ENCODE measurements around the gene B3GAT1. TPM values are rescaled to one million over a fixed set of nuclear protein-coding genes. Genes with fewer than 3 reads are reported as not detected.

The B3GAT1 gene
- polyA plus RNA-seq, 1 of the 3 experiments (the other 2 are of a cell fraction), result 0.15 TPM

DNA sequence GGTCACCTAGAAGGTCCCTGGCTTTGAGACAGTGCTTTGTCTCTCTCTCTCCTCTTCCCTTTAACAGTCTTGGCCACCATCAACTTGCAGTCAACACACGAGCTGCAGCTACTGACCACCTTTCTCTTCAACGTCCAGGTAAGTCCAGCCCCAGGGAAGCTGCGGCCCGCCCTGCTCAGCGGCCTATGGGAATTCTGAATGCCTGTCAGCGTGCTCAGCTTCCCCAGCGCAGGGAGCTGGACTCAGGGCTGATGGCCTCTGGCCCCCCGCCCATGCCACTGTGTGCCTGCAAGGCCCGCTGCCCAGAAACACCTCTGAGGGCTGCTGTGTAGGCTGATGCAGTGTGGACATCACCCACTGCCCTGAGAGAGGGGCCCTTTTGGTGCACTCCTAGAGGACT is 47.8 kb downstream of the B3GAT1 start:
- TF ChIP-seq NRF1 (IDR thresholded peaks at IDR 0.05; ENCODE audit: low read depth, low read length) (no peak), NFIC (IDR thresholded peaks at IDR 0.05; ENCODE audit: borderline replicate concordance) (no peak), CHD2 (IDR thresholded peaks at IDR 0.05; ENCODE audit: low read length, partially characterized antibody) (no peak), TAF1 (IDR thresholded peaks at IDR 0.05; ENCODE audit: borderline replicate concordance, low read depth, low read length) (no peak), SMC3 (IDR thresholded peaks at IDR 0.05; ENCODE audit: low read depth, low read length) (no peak), EZH2phosphoT487 (IDR thresholded peaks at IDR 0.05; ENCODE audit: borderline replicate concordance, low read depth) (no peak), GATA2 (CRISPR knock-in tag; IDR thresholded peaks at IDR 0.05) (no peak), USF2 (IDR thresholded peaks at IDR 0.05; ENCODE audit: borderline replicate concordance, low read depth, low read length) (no peak), RXRA (IDR thresholded peaks at IDR 0.05; ENCODE audit: borderline replicate concordance, low read depth) (no peak), SIN3A (IDR thresholded peaks at IDR 0.05; ENCODE audit: borderline replicate concordance, low read depth, low read length) (no peak), ZBTB33 (IDR thresholded peaks at IDR 0.05; ENCODE audit: borderline replicate concordance, low read depth) (no peak), EP300 (IDR thresholded peaks at IDR 0.05; ENCODE audit: borderline replicate concordance in 1 of 2, low read depth in 1 of 2, low read length in 1 of 2) (no peak), CTCF (IDR thresholded peaks at IDR 0.05) (no peak)
- TF ChIP-seq, protein P1, sequence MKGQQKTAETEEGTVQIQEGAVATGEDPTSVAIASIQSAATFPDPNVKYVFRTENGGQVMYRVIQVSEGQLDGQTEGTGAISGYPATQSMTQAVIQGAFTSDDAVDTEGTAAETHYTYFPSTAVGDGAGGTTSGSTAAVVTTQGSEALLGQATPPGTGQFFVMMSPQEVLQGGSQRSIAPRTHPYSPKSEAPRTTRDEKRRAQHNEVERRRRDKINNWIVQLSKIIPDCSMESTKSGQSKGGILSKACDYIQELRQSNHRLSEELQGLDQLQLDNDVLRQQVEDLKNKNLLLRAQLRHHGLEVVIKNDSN (IDR thresholded peaks at IDR 0.05; ENCODE audit: borderline replicate concordance, low read depth), result no peak
- TF ChIP-seq, protein P2, sequence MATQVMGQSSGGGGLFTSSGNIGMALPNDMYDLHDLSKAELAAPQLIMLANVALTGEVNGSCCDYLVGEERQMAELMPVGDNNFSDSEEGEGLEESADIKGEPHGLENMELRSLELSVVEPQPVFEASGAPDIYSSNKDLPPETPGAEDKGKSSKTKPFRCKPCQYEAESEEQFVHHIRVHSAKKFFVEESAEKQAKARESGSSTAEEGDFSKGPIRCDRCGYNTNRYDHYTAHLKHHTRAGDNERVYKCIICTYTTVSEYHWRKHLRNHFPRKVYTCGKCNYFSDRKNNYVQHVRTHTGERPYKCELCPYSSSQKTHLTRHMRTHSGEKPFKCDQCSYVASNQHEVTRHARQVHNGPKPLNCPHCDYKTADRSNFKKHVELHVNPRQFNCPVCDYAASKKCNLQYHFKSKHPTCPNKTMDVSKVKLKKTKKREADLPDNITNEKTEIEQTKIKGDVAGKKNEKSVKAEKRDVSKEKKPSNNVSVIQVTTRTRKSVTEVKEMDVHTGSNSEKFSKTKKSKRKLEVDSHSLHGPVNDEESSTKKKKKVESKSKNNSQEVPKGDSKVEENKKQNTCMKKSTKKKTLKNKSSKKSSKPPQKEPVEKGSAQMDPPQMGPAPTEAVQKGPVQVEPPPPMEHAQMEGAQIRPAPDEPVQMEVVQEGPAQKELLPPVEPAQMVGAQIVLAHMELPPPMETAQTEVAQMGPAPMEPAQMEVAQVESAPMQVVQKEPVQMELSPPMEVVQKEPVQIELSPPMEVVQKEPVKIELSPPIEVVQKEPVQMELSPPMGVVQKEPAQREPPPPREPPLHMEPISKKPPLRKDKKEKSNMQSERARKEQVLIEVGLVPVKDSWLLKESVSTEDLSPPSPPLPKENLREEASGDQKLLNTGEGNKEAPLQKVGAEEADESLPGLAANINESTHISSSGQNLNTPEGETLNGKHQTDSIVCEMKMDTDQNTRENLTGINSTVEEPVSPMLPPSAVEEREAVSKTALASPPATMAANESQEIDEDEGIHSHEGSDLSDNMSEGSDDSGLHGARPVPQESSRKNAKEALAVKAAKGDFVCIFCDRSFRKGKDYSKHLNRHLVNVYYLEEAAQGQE (IDR thresholded peaks at IDR 0.05; ENCODE audit: low read depth, low read length), result no peak

More for the DNA sequence above, 47.8 kb downstream of the B3GAT1 start:
- H3K9me2 ChIP-seq, result no peaks in the 10 kb centered on the region
- H3K36me3 ChIP-seq (replicated peaks in 1 of 2; ENCODE audit: control insufficient read depth in 1 of 2, insufficient read depth in 2 of 2, low read length in 1 of 2), result no peaks in the 10 kb centered on the region
- CTCF ChIA-PET, result interaction anchor here (0.7 to 1.5 kb wide), 4 partner anchors 13 to 216 kb away, joined by 3 to 4 read pairs (median 4); no protein-coding TSS in a partner anchor
- no peak overlapping the region for H3K9ac ChIP-seq
- no peak overlapping the region for H3K4me2 ChIP-seq
- 79% methylated on average over 6 of the region's 9 CpGs for WGBS (ENCODE audit: low lambda C conversion rate)
- H3K4me1 ChIP-seq (ENCODE audit: control insufficient read depth in 1 of 2, insufficient read depth in 2 of 2, low read depth in 1 of 2, low read length in 1 of 2), result no peaks in the 10 kb centered on the region; a peak in 1 of 4 replicates
- no peak overlapping the region for H3K27ac ChIP-seq (ENCODE audit: low read depth in 2 of 2, low read length in 1 of 2)
- DNase-seq, result no peak
- H3F3A ChIP-seq (replicated peaks; ENCODE audit: insufficient read depth), result no peaks in the 10 kb centered on the region
- H4K20me1 ChIP-seq (ENCODE audit: insufficient read depth), result no peaks in the 10 kb centered on the region
- no peaks in the 10 kb centered on the region for H3K79me2 ChIP-seq (ENCODE audit: insufficient read depth)
- H3K9me3 ChIP-seq, result no peaks in the 10 kb centered on the region
- no peaks in the 10 kb centered on the region for H3K27me3 ChIP-seq (ENCODE audit: insufficient read depth)
- POLR2A ChIA-PET, result no interaction called here
- no peak overlapping the region for H2AFZ ChIP-seq (ENCODE audit: low read depth)
- H3K4me3 ChIP-seq (ENCODE audit: low read depth in 2 of 2, low read length in 1 of 2), result no peak overlapping the region

Measured in SK-N-SH (cell line).